Psoas muscle (tissue), 8 donors: ENCODE measurements around the gene STK40. TPM values are rescaled to one million over a fixed set of nuclear protein-coding genes. Genes with fewer than 3 reads are reported as not detected.

Experiments used
- ATAC-seq, 4 donors: fragments of 200-7000 bp; cut with Tn5 transposase; one replicate each; pipeline ENCODE4 v1.9.1; 2020; ENCODE audit warnings: moderate library complexity in 3 of 4, mild to moderate bottlenecking in 2 of 4
- DNase-seq, 2 donors: peaks; one replicate each; pipeline ENCODE4 v3.0.0-alpha.2; 2020
- H3K27ac ChIP-seq: fragments of 200-600 bp; one replicate; pipeline ENCODE4 v1.8.0; 2022
- H3K27me3 ChIP-seq, 3 donors: fragments of 200-600 bp in 1 of 3; one replicate each; pipeline versions ENCODE4 v1.6.1 to v1.8.0; 2013 to 2022; ENCODE audit warnings: low read length in 2 of 3, mild to moderate bottlenecking in 2 of 3, moderate library complexity in 1 of 3; ENCODE audit not compliant: insufficient read depth in 3 of 3
- H3K36me3 ChIP-seq, 2 donors: fragments of 200-600 bp in 1 of 2; one replicate each; pipeline versions ENCODE4 v1.6.1 to v1.8.0; 2013 to 2022; ENCODE audit warnings: low read depth in 1 of 2, mild to moderate bottlenecking in 1 of 2, moderate library complexity in 1 of 2; ENCODE audit not compliant: insufficient read depth in 1 of 2
- H3K4me1 ChIP-seq: fragments of 200-600 bp; one replicate; pipeline ENCODE4 v1.8.0; 2022
- H3K4me3 ChIP-seq: fragments of 200-600 bp; one replicate; pipeline ENCODE4 v1.8.0; 2022; ENCODE audit warnings: mild to moderate bottlenecking
- H3K9me3 ChIP-seq: fragments of 200-600 bp; one replicate; pipeline ENCODE4 v1.8.0; 2022
- WGBS, 3 donors: extraction: QIAGEN DNeasy Blood & Tissue Kit; methylation state at CpG; one replicate each; pipeline versions ENCODE4 v1.1.6 to v1.1.7; 2013; 5-methylcytosine and 5-hydroxymethylcytosine counted together
- intact Hi-C, 2 donors: fragments of 100-400 bp; cut with DNase I; formaldehyde crosslinking; loops; one replicate each; pipeline versions ENCODE4 v1.11.0 to v1.14.2; 2022
- polyA plus RNA-seq, 3 donors: library from polyadenylated mRNA; stranded (reverse); fragments of 200-250 nt; gene quantifications; one replicate each; pipeline ENCODE4 v1.2.3, GENCODE V29; 2013
- total RNA-seq, 4 donors: library from RNA; stranded (reverse); fragmentation: NEBNext Ultra II Directional in 2 of 4; extraction: Animal tissue kit (Norgen Biotek cat#: 25700) in 2 of 4; gene quantifications; one replicate each; pipeline versions ENCODE4 v1.2.1 to v1.2.4, GENCODE V29; 2021 to 2023
- TF ChIP-seq, protein P1 (sequence below): fragments of 200-600 bp; IDR thresholded peaks from one replicate; pipeline ENCODE4 v1.8.0; 2022; ENCODE audit warnings: antibody characterized with exemption
- donor health status: healthy with polysubstance abuse.
- donor health status: DM: no; HTN: no; CAD: no; lungs with moderate emphysema.
- donor health status: Bipolar disorder and iron deficiency.
- donor health status: healthy.
- donor health status: DM: yes; HTN: yes; CAD: no.
- donor health status: DM: no; HTN: no; CAD: no.
- donor health status: DM: no; HTN: no; CAD: no.
- donor health status: DM: yes; HTN: yes; CAD: no.

Gene STK40
- total and polyA plus RNA-seq, 7 donors, result 84.4 to 312 (median 162) TPM

DNA sequence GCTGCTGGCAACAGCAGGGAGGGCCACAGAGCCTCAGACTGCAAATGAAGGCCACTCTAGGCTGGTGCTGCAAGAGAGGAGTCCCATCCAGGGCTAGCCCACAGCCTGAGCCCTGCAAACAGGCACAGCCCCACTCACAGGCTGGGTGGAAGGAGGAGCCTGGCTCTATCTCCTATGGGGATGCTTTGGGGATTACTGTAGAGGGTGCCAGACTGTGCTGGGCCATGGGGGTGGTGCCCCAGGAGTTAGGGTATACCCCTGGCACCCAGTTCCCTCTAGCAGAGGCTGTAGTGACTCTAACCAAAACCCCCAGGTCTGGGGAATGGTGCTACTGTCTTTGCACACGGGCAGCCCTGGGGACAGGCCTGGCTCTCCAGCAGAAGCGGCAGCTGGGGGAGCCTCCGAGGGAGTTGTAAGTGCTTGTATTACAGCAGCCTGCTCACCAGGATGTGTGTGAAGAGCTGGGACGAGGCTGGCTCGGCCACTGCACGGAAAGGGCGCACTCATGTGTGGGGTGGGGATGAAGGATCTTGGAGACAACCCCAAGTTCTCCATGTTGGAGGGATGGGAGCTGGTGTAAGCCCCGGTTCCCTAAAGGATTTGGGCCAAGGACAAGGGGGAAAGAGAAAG lies 38.9 kb downstream of the STK40 start:
- H3K27me3 ChIP-seq, result no peaks in the 10 kb centered on the region
- H3K27ac ChIP-seq, result peak overlapping the region; percentile 78
- H3K4me3 ChIP-seq, result no peak overlapping the region
- 79 to 90% (median 86%) methylated on average over 8 of the region's 8 CpGs for WGBS, 3 donors
- H3K4me1 ChIP-seq, result peaks cover 59% of the 10 kb centered on the region
- no peaks in the 10 kb centered on the region for H3K9me3 ChIP-seq
- TF ChIP-seq, protein P1, sequence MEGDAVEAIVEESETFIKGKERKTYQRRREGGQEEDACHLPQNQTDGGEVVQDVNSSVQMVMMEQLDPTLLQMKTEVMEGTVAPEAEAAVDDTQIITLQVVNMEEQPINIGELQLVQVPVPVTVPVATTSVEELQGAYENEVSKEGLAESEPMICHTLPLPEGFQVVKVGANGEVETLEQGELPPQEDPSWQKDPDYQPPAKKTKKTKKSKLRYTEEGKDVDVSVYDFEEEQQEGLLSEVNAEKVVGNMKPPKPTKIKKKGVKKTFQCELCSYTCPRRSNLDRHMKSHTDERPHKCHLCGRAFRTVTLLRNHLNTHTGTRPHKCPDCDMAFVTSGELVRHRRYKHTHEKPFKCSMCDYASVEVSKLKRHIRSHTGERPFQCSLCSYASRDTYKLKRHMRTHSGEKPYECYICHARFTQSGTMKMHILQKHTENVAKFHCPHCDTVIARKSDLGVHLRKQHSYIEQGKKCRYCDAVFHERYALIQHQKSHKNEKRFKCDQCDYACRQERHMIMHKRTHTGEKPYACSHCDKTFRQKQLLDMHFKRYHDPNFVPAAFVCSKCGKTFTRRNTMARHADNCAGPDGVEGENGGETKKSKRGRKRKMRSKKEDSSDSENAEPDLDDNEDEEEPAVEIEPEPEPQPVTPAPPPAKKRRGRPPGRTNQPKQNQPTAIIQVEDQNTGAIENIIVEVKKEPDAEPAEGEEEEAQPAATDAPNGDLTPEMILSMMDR, result no peak
- ATAC-seq, result no peak
- peak in 1 of 2 donors; percentile 27 for DNase-seq
- intact Hi-C loops, result no loop called here
- H3K36me3 ChIP-seq, result peaks cover 14 to 90% of the 10 kb centered on the region in 2 donors

DNA sequence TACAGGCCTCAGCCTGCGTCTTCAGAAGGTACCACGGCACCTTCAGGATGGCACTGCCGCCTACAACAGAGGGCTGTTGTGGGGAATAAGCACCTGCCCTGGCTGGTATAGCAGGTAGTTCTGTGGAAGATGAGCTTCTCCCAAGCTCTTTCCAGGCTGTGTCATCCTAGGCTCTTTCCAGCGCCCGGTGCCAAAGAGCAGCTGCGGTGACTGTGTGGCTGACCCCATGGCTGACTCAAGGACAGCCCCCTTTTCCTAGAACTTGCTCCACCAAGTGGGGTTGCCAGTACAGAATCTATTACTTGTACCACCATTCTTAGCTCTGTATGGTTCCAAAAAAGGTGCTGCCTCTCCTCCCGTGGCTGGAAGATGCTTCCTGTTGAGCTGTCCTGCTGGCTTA lies 40.4 kb downstream of the STK40 start:
- Histone ChIP-seq H3K27me3 (no peaks in the 10 kb centered on the region), H3K36me3 (peaks cover 14 to 92% of the 10 kb centered on the region in 2 donors), H3K9me3 (no peaks in the 10 kb centered on the region), H3K4me1 (peaks cover 46% of the 10 kb centered on the region), H3K27ac (peak overlapping the region; percentile 78), H3K4me3 (no peak overlapping the region)
- DNase-seq (peak in 1 of 2 donors; percentile 69), ATAC-seq (peak; percentile 29 to 54 (median 42))
- TF ChIP-seq, protein P1, result no peak
- 38 to 54% (median 40%) methylated on average over 7 of the region's 7 CpGs for WGBS, 3 donors
- intact Hi-C loops, result no loop called here

DNA sequence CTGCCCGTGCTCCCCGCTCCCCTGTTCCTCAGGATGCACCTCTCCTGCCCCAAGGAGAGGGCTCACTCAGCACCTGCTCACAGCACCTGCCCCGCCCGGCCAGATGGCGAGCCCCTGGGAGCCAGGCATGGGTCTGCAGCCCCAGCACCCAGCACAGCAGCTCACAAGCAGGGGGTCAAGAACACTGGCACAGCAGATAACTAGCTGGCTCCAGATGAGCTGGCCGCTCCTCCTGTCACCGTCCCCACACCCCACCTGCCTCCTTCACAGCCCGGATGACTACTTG lies 41.4 kb downstream of the STK40 start:
- Histone ChIP-seq H3K4me1 (peaks cover 36% of the 10 kb centered on the region), H3K9me3 (no peaks in the 10 kb centered on the region), H3K4me3 (no peak overlapping the region), H3K27ac (peak overlapping the region; percentile 78), H3K27me3 (no peaks in the 10 kb centered on the region), H3K36me3 (peaks cover 14 to 94% of the 10 kb centered on the region in 2 donors)
- DNase-seq (peak in 1 of 2 donors; percentile 39), ATAC-seq (no peak)
- TF ChIP-seq, protein P1, result no peak
- intact Hi-C loops, result loop anchor here in 1 of 2 donors (5.0 kb wide), 1 partner anchor 78 kb away; no protein-coding TSS in a partner anchor
- WGBS, 3 donors, result 81 to 92% (median 92%) methylated on average over 8 of the region's 8 CpGs

DNA sequence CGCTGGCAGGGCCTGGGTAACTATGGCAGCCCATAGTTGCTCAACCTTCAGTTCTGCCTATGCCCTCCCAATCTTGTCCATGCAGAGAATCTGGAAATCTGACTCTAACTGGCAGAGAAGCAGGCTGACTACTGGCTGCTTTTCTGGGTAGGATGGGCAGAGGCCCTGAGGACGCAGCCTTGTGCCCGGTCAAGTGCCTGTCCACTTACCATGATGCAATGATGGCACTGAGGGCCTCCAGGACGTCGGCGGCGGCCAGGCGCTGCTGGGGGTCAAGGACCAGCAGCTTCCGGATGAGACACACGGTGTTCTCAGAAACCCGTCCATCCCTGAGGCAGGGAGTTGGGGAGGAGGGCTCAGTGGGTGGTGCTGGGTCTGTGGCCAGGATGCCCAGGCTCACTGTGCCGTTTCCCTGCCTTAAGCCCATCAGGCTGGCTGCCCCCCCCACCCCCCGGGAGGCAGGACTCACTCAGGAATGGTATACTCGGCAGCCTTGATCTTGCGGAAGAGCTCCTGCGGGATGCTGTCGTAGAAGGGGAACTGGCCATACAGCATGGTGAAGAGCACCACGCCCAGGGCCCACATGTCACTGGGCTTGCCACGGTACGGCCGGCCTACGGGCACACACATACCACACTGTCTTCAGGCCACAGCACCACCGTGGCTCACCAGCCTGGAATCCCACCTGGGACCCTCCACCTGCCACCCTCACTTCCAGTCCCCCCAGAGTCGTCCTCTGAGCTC lies 41.9 kb downstream of the STK40 start:
- H3K4me1 ChIP-seq, result peaks cover 35% of the 10 kb centered on the region
- H3K4me3 ChIP-seq, result no peak overlapping the region
- intact Hi-C loops, result loop anchor here (1.0 to 5.0 kb wide), 3 partner anchors 11 to 78 kb away; no protein-coding TSS in a partner anchor
- TF ChIP-seq, protein P1, result no peak
- no peaks in the 10 kb centered on the region for H3K27me3 ChIP-seq
- peaks cover 14 to 94% of the 10 kb centered on the region in 2 donors for H3K36me3 ChIP-seq
- WGBS, 3 donors, result 65 to 84% (median 66%) methylated on average over 20 to 24 of the region's 24 CpGs
- ATAC-seq, result peak; percentile 66 to 82 (median 77)
- peak overlapping the region; percentile 78 for H3K27ac ChIP-seq
- peak; percentile 54 to 85 for DNase-seq
- no peaks in the 10 kb centered on the region for H3K9me3 ChIP-seq
